KOPT-K1 (cell line): ENCODE data around the gene CCDC120.

Experiments
- H3K27ac ChIP-seq: fragments of 200-600 bp; sonication (generic); 2 replicates; pipeline ENCODE4 v1.5.1; 2016; ENCODE audit warnings: antibody characterized with exemption, mild to moderate bottlenecking, low read depth, low read length; ENCODE audit not compliant: poor library complexity, severe bottlenecking
- H3K36me3 ChIP-seq: fragments of 200-600 bp; sonication (generic); 2 replicates; pipeline ENCODE4 v1.5.1; 2017; ENCODE audit warnings: antibody characterized with exemption, mild to moderate bottlenecking, low read length, moderate library complexity; ENCODE audit not compliant: insufficient read depth
- H3K9me3 ChIP-seq: fragments of 200-600 bp; sonication (generic); 2 replicates; pipeline ENCODE4 v1.5.1; 2017; ENCODE audit warnings: antibody characterized with exemption, low read length, mild to moderate bottlenecking; ENCODE audit not compliant: insufficient read depth, poor library complexity, severe bottlenecking

The CCDC120 gene

DNA sequence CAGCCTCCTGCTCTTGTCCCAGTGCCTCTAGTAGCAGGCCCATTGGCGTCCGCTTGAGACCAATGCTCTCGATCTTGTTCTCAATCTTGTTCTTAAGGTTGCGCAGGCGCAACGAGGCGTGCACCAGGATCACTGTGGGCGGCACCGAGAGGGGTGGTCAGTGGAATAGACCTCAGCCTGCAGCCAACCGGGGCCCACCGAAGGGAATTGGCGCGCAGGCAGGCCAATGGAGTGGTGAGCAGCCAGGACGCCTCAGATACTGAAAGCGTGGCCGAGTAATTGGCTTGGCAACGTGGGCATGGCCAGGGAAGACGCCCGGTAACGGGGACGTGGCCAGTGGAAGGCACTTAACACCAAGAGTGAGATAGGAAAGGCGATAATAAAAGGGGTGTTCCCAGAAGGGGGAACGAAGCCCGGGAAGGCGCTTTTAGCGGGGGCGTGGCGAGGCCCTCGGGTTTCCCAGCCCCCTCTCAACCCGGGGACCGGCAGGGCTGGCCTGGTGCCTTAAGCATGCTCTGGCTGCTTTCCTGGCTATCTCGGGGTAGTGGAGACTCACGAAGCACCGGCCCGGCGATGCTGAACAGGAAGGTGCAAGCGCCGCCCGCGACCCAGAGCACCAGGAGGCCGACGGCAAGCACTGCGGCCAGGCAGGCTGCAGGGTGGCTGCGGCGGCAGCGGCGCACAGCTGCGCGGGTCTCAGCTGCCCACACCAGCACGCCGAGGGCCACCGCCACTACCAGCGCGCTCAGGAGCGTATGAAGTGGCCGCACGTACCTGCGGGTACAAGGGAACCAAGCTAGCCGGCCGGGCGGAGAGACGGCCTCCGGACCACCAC is 13.3 kb downstream of the CCDC120 start:
- Histone ChIP-seq H3K9me3 (no peaks in the 10 kb centered on the region), H3K36me3 (no peaks in the 10 kb centered on the region; the same call in 1 of the 2 replicates), H3K27ac (no peak overlapping the region)

DNA sequence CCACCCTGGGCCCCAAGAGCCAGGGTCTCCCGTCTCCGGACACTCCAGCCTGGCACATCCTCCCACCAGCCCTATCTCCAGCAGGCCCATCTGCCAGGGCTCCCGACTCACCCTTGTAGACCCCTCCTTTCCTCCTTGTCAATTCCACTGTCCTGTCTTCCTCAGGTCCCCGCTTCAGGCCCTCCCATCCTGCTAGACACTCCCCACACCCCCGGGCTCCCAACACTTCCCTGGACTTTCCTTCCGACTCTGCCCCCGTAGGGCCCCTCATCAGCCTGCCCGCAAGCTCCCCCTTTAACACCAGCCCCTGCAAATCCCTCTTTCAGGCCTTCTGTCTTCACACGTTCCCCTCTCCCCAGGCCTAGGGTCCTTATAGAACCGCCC is 13.9 kb downstream of the CCDC120 start:
- Histone ChIP-seq H3K9me3 (no peaks in the 10 kb centered on the region), H3K36me3 (no peaks in the 10 kb centered on the region; the same call in 1 of the 2 replicates), H3K27ac (peak overlapping the region; percentile 61)

DNA sequence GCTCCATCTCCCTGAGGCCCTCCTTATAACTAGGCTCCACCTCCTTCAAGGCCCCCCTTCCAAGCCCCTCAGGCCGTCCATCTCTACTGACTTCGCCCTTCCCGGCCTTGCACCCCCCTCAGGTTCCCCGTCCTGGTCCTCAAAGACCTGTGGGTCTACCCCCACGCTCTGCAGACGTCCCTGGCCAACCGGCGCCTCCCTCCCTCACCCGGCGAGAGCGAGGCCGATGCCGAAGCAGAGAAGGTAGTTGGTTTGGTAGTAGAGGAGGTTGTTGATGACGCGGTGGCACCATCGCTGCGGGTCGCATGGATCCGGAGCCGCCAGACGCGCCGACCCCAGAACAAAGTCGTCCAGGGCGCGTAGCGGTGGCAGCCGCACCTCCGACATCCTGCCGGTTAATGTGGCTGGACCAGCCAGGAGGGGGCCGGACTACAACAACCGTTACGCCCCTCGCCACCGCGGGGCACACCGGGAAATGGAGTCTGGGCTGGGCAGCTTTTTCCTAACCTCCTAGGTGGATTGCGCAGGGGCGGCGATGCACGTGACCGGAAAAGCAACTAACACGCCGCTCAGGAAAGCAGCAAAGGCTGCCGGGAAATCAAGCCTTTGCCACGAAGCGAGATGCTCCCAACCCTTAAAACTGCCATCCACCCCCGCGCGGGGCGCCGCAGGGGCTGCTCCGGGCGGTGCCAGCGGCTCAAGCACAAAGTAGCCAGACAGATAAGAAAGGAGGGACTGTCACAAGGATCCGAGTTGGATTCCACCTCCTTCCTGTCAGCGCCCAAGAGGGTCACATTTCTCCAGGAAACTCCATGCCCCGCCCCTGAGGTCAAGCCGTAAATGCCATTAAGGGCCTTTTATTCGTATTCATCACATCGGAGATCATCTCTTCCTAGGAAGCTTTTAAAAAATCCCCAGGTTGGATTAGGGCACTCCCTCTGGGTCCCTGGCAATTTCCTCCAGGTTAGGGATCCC is 15.1 kb downstream of the CCDC120 start, which contains the start of gene PRAF2:
Gene PRAF2 (minus strand): TSS at position 402 of the 975 bp plus-strand sequence. CDS start 15 bp downstream, at position 387.
- no peaks in the 10 kb centered on the region for H3K9me3 ChIP-seq
- H3K36me3 ChIP-seq: no peaks in the 10 kb centered on the region; the same call in 1 of the 2 replicates
- peak within 1 kb of the TSS; percentile 61 for H3K27ac ChIP-seq

DNA sequence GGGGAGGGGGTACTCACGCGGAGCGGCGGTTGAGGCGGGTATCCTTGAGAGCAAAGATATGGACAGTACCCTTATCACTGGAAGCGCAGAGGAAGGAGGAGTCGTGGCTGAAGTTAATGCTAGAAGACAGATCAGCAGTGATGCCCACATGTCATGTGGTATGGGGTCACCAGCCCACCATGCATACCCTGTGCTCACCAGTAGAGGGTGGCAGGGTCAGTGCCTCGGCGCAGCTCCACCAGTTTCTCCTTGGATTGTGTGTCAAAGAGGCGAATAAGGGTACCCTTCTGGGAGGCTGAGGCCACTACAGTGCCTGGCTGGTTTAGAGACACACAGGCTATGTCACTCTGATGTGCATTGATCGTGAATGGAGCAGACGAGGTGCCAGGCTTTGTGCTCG is 16.5 kb downstream of the CCDC120 start:
- no peaks in the 10 kb centered on the region; the same call in 1 of the 2 replicates for H3K36me3 ChIP-seq
- no peak overlapping the region for H3K27ac ChIP-seq
- H3K9me3 ChIP-seq: no peaks in the 10 kb centered on the region

DNA sequence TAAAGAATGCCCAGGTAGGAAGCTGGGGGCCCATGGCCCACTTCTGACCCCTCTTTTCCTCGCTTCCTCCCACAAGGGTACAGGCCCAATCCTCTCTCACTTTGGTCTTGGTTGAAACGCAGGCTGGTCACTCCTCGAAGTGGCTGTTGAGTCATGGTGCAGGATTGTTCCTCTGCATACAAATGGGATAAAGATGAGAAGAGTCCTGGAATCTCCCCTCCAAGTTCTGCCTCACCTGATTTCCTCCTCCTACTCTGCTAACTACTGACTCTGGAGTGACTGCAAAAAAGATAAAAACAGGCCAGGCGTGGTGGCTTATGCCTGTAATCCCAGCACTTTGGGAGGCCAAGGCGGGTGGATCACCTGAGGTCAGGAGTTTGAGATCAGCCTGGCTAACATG is 19.1 kb downstream of the CCDC120 start:
- H3K27ac ChIP-seq: no peak overlapping the region
- no peaks in the 10 kb centered on the region for H3K9me3 ChIP-seq
- H3K36me3 ChIP-seq: no peaks in the 10 kb centered on the region; the same call in 1 of the 2 replicates

DNA sequence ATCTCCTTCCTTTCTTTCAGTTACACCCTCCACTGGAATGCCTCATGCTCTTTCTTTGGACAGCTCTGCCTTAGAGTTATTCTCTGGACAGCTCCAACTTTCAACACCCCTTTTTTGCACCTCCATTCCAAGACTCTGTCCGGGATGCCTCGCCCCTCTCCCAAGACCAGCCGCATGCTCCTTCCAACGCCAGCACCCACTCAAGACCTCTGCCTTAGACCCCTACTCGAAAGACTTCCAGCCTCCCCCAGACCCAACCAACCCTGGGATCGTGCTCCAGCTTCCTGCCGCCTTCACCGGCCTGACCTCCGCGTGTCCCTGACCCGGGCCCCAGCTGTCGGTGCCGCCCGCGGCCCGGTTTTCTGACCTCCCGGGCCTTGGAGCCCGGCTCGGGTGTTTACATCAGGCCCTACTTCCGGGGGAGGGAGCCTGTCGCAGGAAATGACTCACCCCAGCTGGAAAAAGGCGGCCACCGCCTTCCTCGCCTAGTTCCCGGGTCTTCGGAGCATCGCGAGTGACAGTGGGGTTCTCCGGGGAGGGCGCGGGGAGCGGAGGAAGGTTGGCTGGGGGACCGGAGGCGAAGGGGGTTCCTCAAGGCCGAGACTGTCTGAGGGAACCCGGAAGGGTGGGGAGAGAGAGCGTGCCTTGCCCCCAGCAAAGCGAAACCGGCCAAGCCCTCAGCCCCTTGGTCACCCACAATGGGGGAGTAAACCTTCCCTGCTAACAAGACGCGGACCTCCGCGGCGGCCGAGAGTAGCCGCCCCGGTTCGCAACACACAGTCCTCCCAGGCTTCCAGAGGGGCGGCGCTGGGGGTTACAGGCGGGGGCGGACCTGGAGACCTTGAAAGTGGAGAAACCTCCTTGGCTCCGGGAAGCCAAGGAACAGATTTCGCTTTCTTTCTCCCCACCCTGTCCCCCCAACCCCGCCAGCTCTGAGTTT is 21.0 kb downstream of the CCDC120 start, which contains the start of gene WDR45:
Gene WDR45 (minus strand): TSS at position 399 of the 940 bp plus-strand sequence. CDS start 1,792 bp downstream, outside the sequence.
- no peaks in the 10 kb centered on the region for H3K9me3 ChIP-seq
- H3K27ac ChIP-seq: peak within 1 kb of the TSS; percentile 84
- no peaks in the 10 kb centered on the region; the same call in 1 of the 2 replicates for H3K36me3 ChIP-seq

DNA sequence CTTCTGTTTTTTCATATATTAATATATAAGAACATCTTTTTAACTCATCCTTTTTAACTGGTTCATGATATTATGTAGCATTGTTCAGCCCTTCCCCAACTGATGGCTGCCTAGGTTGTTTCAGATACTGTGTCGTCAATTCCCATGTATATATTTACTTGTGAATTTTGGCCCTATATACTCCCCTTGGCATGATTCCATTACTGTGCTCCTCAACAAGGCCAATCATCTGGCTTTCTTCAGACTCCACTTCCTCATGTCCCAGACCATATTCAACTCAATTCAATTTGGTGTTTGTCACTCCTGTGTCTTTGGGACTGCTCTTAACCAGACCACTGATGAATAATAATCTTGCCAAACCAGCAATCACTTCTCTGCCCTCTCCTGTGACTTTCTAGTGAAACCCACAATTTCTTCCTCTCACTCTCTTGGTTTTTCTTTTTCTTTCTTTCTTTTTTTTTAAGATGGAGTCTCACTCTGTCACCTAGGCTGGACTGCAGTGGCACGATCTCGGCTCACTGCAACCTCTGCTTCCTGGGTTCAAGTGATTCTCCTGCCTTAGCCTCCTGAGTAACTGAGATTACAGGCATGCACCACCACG is 23.6 kb downstream of the CCDC120 start:
- Histone ChIP-seq H3K36me3 (no peaks in the 10 kb centered on the region), H3K9me3 (no peaks in the 10 kb centered on the region), H3K27ac (no peak overlapping the region)

DNA sequence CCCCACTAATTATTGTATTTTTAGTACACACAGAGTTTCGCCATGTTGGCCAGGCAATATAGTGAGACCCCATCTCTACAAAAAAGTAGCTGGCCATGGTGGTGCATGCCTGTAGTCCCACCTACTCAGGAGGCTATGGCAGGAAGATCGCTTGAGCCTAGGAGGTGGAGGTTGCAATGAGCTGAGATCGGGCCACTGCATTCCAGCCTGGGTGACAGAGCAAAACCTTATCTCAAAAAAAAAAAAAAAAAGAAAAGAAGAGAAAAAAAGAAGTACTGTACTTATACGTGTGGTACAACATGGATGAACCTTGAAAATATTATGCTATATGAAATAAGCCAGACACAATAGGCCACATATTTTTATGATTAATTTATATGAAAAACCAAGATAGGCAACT is 30.8 kb downstream of the CCDC120 start:
- H3K36me3 ChIP-seq: no peaks in the 10 kb centered on the region
- H3K9me3 ChIP-seq: no peaks in the 10 kb centered on the region
- H3K27ac ChIP-seq: no peak overlapping the region

DNA sequence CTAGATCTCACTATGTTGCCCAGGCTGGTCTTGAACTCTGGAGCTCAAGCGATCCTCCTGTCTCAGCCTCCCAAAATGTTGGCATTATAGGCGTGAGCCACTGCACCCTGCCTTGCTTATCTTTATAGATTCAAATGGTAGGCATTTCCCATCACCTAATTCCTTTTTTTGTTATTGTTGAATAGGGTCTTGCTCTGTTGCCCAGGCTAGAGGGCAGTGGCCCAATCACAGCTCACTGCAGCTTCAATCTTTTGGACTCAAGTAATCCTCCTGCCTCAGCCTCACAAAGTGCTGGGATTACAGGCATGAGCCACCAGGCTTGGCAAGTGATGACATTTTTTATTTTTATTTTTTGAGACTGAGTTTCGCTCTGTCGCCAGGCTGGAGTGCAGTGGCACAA is 37.6 kb downstream of the CCDC120 start:
- Histone ChIP-seq H3K36me3 (no peaks in the 10 kb centered on the region), H3K9me3 (no peaks in the 10 kb centered on the region)

DNA sequence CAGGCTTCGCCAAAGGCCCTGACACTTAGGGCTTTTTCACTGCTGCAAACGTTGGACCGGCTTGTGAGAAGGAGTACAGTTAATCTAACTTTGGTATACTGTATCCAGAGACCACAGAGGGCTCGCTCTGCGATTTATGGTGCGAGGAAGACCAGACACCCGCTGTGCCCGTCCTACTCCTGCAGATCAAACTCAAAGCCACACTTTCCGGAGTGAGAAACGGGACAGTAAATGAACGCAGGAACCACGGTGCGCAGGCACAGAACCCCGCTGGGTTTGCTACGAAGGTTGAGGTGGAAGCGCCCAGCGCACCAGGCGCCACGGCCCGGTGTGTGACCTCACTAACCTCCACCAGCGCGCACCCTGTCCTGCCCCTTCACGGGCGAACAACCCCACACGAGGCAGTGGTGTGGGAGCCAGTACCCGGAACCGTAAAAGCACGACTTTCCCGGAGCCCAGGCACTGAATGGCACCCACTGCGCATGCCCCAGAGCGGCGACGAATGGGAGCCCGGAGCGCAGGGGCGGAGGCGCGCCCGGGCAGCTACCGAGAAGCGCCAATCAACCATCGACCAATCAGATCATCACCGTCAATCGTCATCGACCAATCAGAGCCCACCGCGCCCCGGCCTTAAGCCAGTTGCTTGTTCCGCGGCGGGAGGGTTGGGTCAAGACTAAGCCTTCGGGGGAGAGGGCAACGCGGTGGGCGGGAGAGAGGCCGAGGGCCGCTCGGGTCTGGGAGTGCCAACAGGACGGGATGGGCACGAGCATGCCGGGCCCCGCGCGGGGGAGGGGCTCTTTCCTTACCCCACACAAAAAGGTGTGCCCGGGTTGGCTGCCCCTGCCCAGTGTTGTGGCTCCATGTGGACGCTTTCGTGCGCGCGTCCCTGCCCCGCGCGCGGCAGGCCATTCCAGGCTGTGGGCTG is 42.2 kb downstream of the CCDC120 start:
- peak overlapping the region; percentile 63 for H3K27ac ChIP-seq
- no peaks in the 10 kb centered on the region for H3K36me3 ChIP-seq
- H3K9me3 ChIP-seq: no peaks in the 10 kb centered on the region

More for the DNA sequence above, 37.6 kb downstream of the CCDC120 start:
- no peak overlapping the region for H3K27ac ChIP-seq

DNA sequence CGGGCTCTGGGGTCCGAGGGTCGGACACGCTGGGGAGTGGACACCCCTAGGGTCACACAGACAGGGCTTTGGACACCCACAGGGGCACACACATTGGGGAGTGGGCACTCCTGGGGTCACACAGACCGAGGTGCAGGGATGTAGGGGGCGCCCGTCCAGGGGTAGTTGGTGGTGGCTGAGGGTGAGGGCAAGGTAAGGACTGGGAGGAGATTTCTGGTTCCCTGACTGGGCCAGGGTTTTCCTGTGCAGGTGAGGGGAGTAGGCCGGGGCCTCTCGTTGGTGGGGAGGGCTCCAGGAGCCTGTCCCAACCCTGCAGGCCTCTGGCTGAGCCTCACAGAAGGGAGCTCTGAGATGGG is 42.8 kb downstream of the CCDC120 start:
- no peaks in the 10 kb centered on the region for H3K36me3 ChIP-seq
- no peaks in the 10 kb centered on the region for H3K9me3 ChIP-seq
- peak overlapping the region; percentile 63 for H3K27ac ChIP-seq

DNA sequence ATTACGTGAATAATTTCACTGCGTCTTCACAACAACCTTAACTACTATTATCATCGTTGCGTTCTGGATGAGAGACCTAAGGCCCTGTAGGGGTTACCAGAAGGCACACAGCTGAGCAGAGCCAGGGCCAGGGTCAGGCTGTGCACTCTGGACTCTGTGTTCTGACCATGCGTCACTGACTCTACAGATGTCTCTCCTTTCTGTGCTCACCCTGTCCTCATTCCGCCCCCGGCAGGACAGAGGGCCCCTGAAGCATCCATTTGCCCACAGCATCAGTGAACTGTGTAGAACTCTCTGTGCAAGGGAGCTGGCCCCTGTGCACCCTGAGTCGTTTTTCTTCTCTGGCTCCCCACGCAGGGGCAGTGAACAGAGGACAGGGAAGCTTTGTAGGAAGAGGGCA is 43.4 kb downstream of the CCDC120 start:
- Histone ChIP-seq H3K27ac (no peak overlapping the region), H3K36me3 (no peaks in the 10 kb centered on the region), H3K9me3 (no peaks in the 10 kb centered on the region)

DNA sequence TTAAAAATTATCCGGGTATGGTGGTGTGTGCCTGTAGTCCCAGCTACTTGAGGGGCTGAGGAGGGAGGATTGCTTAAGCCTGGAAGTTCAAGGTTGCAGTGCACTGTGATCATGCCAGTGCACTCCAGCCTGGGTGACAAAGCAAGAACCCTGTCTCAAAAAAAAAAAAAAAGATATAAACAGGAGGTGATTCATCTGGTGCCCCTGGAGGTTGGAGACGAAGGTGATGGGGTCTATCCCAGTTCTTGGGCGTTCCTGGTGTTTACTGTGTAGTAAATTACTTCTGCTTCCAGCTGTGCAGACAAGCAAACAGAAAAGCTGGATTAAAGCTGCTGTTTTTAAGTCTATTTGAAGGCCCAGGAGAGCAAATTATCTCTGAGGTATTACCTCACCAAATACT is 44.8 kb downstream of the CCDC120 start:
- Histone ChIP-seq H3K36me3 (no peaks in the 10 kb centered on the region), H3K9me3 (no peaks in the 10 kb centered on the region), H3K27ac (no peak overlapping the region)
